IMR-90 (cell line): ENCODE measurements around the gene AP4M1.
A peak's percentile ranks its signal among the peaks of the same experiment; 100 is the strongest.

ENCODE experiments used
- BHLHE40 ChIP-seq: fragments of 150-350 bp; IDR thresholded peaks from 2 replicates; pipeline ENCODE4 v1.6.1; 2016; ENCODE audit warnings: mild to moderate bottlenecking, low read depth, low read length
- CEBPB ChIP-seq: IDR thresholded peaks from 2 replicates; pipeline ENCODE4 v1.6.1; 2012; ENCODE audit warnings: low read depth, low read length, improper control_type of control experiment
- CHD1 ChIP-seq: IDR thresholded peaks from 2 replicates; pipeline ENCODE4 v1.6.1; 2012; ENCODE audit warnings: low read depth, low read length, improper control_type of control experiment
- CTCF ChIP-seq: conservative IDR thresholded peaks from 2 replicates; pipeline ENCODE4 v1.5.1; 2012; ENCODE audit warnings: mild to moderate bottlenecking, low read depth, low read length, improper control_type of control experiment
- MAFK ChIP-seq: IDR thresholded peaks from 2 replicates; pipeline ENCODE4 v1.6.1; 2012; ENCODE audit warnings: low read depth, low read length, improper control_type of control experiment
- MAZ ChIP-seq: IDR thresholded peaks from 2 replicates; pipeline ENCODE4 v1.6.1; 2012; ENCODE audit warnings: low read depth, mild to moderate bottlenecking, low read length, improper control_type of control experiment, moderate library complexity, borderline replicate concordance
- MXI1 ChIP-seq: IDR thresholded peaks from 2 replicates; pipeline ENCODE4 v1.6.1; 2012; ENCODE audit warnings: low read depth, mild to moderate bottlenecking, low read length, moderate library complexity, borderline replicate concordance
- POLR2A ChIP-seq: IDR thresholded peaks from 2 replicates; pipeline ENCODE4 v1.6.1; 2012; ENCODE audit warnings: mild to moderate bottlenecking, low read depth, low read length
- RAD21 ChIP-seq: IDR thresholded peaks from 2 replicates; pipeline ENCODE4 v1.6.1; 2012; ENCODE audit warnings: low read length, improper control_type of control experiment
- RFX5 ChIP-seq: IDR thresholded peaks from 2 replicates; pipeline ENCODE4 v1.8.0; 2012; ENCODE audit warnings: low read depth, mild to moderate bottlenecking, low read length, moderate library complexity
- SMC3 ChIP-seq: fragments of 150-350 bp; IDR thresholded peaks from 2 replicates; pipeline ENCODE4 v1.6.1; 2016; ENCODE audit warnings: low read depth, mild to moderate bottlenecking, antibody characterized with exemption, low read length, moderate library complexity
- TF ChIP-seq, protein P1 (sequence below): fragments of 150-350 bp; IDR thresholded peaks from 2 replicates; pipeline ENCODE4 v1.6.1; 2017; ENCODE audit warnings: mild to moderate bottlenecking, antibody characterized with exemption, low read length, low read depth

DNA sequence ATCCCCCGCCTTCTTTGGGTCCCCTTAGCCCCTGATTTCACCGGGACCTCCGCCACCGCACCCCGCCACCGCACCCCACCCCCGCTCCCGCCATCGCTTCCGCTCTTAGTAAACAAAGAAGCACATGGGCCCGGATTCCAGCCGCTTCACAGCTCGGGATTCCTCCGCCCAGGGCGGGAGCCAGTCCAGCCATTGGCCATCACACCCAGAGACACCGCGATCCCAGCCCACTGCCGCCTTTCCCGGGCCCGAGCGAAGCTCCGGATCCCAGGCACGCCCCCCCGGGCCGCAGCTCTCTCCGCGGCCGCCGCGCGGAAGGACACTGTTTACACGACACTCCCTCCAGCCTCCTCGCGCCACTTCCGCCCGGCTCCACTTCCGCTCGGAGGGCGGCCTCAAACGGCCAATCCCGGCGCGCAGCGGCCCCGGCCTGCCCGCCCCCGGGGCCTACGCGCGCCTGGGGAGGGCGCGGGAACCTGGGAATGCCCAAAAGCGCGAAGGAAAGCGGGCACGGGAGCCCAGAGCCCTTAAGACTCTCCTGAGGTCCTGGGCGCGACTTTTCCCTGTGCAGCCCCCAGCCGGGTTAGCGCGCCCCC lies 925 bp upstream of the AP4M1 start:
- TF ChIP-seq POLR2A (peak; percentile 59), CTCF (no peak), CEBPB (no peak), CHD1 (no peak; the same call in none of the 2 replicates), SMC3 (no peak), RAD21 (no peak), MXI1 (peak; percentile 94), RFX5 (no peak), MAFK (no peak), BHLHE40 (no peak), MAZ (peak; percentile 89)
- TF ChIP-seq, protein P1, sequence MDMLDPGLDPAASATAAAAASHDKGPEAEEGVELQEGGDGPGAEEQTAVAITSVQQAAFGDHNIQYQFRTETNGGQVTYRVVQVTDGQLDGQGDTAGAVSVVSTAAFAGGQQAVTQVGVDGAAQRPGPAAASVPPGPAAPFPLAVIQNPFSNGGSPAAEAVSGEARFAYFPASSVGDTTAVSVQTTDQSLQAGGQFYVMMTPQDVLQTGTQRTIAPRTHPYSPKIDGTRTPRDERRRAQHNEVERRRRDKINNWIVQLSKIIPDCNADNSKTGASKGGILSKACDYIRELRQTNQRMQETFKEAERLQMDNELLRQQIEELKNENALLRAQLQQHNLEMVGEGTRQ: no peak
